Measurements from ENCODE around the gene MMAB. TPM values are rescaled to one million over a fixed set of nuclear protein-coding genes. Genes with fewer than 3 reads are reported as not detected.

Gene MMAB
- total and polyA plus RNA-seq, 10 of the 15 experiments (the other 5 are each of a cell fraction or from before 2014, with no cell fraction given): 10.6 to 65.3 (median 45.2) TPM

GRCh38 chr12:109550281-109550680, 23.0 kb downstream of the MMAB start:
- no TSS peak for BruUV-seq (replicated peaks)
- no peak overlapping the region for H3K27ac ChIP-seq (ENCODE audit: control insufficient read depth, insufficient read depth)
- no peaks in the 10 kb centered on the region for H3K36me3 ChIP-seq (ENCODE audit: control insufficient read depth in 2 of 2, insufficient read depth in 2 of 2, low read length in 1 of 2)
- no peak for TF ChIP-seq USF1 (IDR thresholded peaks at IDR 0.05; ENCODE audit: borderline replicate concordance, extremely low read length, insufficient read depth, low read depth, low read length)
- TF ChIP-seq PML (IDR thresholded peaks at IDR 0.05; ENCODE audit: low read length): no peak
- TF ChIP-seq SRF (IDR thresholded peaks at IDR 0.05; ENCODE audit: low read depth in 2 of 2, low read length in 2 of 2): no peak
- TF ChIP-seq MAX (IDR thresholded peaks at IDR 0.05; ENCODE audit: low read depth, low read length): no peak
- no peak for TF ChIP-seq CREB1 (IDR thresholded peaks at IDR 0.05; ENCODE audit: low read depth)
- TF ChIP-seq ZNF622 (IDR thresholded peaks at IDR 0.05): no peak
- no peak for TF ChIP-seq ZSCAN29 (IDR thresholded peaks at IDR 0.05)
- no peak for TF ChIP-seq SPI1 (IDR thresholded peaks at IDR 0.05; ENCODE audit: borderline replicate concordance, insufficient read depth, low read depth, low read length)
- TF ChIP-seq IRF4 (IDR thresholded peaks at IDR 0.05; ENCODE audit: low read depth, low read length): no peak
- no peak for TF ChIP-seq ZBTB4 (CRISPR knock-in tag; IDR thresholded peaks at IDR 0.05)
- TF ChIP-seq KDM1A (IDR thresholded peaks at IDR 0.05; ENCODE audit: borderline replicate concordance): no peak
- TF ChIP-seq MLLT1 (IDR thresholded peaks at IDR 0.05): no peak
- no peak for TF ChIP-seq NFYB (IDR thresholded peaks at IDR 0.05; ENCODE audit: insufficient read depth, low read depth, low read length)
- TF ChIP-seq E2F4 (IDR thresholded peaks at IDR 0.05; ENCODE audit: low read depth, low read length): no peak
- TF ChIP-seq FOXM1 (IDR thresholded peaks at IDR 0.05; ENCODE audit: low read depth, low read length): no peak
- TF ChIP-seq BMI1 (IDR thresholded peaks at IDR 0.05; ENCODE audit: borderline replicate concordance): no peak
- POLR2A ChIA-PET: interaction anchor here (0.7 kb wide), 2 partner anchors 13 to 90 kb away, joined by 3 read pairs; no protein-coding TSS in a partner anchor
- no peak for FAIRE-seq
- 47% methylated on average over 12 of the region's 12 CpGs for WGBS (ENCODE audit: insufficient coverage, insufficient replicate concordance, low lambda C conversion rate, missing lambda C conversion rate)
- no peak for ATAC-seq
- no peaks in the 10 kb centered on the region for H3K9me3 ChIP-seq (replicated peaks; ENCODE audit: control insufficient read depth, insufficient read depth, low read length)
- CTCF ChIA-PET: no interaction called here
- no peaks in the 10 kb centered on the region for H4K20me1 ChIP-seq (ENCODE audit: control insufficient read depth, insufficient read depth)
- DNase-seq (ENCODE audit: low read depth, low spot score): no peak
- H2AFZ ChIP-seq (ENCODE audit: control insufficient read depth, low read depth, low read length): no peak overlapping the region
- in situ Hi-C loops (cut with MboI): no loop called here
- H3K4me1 ChIP-seq (ENCODE audit: control insufficient read depth, insufficient read depth, low read length): no peaks in the 10 kb centered on the region
- H3K4me2 ChIP-seq (ENCODE audit: control insufficient read depth, insufficient read depth): no peak overlapping the region
- SMC1A ChIA-PET (ENCODE audit: uncharacterized antibody, unreplicated experiment): interaction anchor here (0.7 kb wide), 1 partner anchor 174 kb away, joined by 3 read pairs; no protein-coding TSS in a partner anchor
- RAD21 ChIA-PET (ENCODE audit: unreplicated experiment): no interaction called here
- no peak overlapping the region for H3K9ac ChIP-seq (ENCODE audit: control insufficient read depth, insufficient read depth, low read length)
- H3K4me3 ChIP-seq: no peak overlapping the region
- H3K79me2 ChIP-seq (ENCODE audit: control insufficient read depth, insufficient read depth, low read length): no peaks in the 10 kb centered on the region
- H3K27me3 ChIP-seq (replicated peaks in 1 of 2; ENCODE audit: control insufficient read depth in 2 of 2, insufficient read depth in 2 of 2, low read length in 1 of 2): no peaks in the 10 kb centered on the region
- intact Hi-C loops (cut with micrococcal nuclease; ENCODE audit: unreplicated experiment): no loop called here

Measured in GM12878 (cell line).